Measurements from ENCODE around the gene EIF3A. TPM values are rescaled to one million over a fixed set of nuclear protein-coding genes. Genes with fewer than 3 reads are reported as not detected.
A peak's percentile ranks its signal among the peaks of the same experiment; 100 is the strongest.
"Not testable (repeated sequence)": the region's sequence is repeated elsewhere in the genome, so short reads cannot be mapped to it uniquely, and the experiment has no call there.

The EIF3A gene, protein sequence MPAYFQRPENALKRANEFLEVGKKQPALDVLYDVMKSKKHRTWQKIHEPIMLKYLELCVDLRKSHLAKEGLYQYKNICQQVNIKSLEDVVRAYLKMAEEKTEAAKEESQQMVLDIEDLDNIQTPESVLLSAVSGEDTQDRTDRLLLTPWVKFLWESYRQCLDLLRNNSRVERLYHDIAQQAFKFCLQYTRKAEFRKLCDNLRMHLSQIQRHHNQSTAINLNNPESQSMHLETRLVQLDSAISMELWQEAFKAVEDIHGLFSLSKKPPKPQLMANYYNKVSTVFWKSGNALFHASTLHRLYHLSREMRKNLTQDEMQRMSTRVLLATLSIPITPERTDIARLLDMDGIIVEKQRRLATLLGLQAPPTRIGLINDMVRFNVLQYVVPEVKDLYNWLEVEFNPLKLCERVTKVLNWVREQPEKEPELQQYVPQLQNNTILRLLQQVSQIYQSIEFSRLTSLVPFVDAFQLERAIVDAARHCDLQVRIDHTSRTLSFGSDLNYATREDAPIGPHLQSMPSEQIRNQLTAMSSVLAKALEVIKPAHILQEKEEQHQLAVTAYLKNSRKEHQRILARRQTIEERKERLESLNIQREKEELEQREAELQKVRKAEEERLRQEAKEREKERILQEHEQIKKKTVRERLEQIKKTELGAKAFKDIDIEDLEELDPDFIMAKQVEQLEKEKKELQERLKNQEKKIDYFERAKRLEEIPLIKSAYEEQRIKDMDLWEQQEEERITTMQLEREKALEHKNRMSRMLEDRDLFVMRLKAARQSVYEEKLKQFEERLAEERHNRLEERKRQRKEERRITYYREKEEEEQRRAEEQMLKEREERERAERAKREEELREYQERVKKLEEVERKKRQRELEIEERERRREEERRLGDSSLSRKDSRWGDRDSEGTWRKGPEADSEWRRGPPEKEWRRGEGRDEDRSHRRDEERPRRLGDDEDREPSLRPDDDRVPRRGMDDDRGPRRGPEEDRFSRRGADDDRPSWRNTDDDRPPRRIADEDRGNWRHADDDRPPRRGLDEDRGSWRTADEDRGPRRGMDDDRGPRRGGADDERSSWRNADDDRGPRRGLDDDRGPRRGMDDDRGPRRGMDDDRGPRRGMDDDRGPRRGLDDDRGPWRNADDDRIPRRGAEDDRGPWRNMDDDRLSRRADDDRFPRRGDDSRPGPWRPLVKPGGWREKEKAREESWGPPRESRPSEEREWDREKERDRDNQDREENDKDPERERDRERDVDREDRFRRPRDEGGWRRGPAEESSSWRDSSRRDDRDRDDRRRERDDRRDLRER (N-terminal part only)
- 81.6 TPM for total RNA-seq

DNA sequence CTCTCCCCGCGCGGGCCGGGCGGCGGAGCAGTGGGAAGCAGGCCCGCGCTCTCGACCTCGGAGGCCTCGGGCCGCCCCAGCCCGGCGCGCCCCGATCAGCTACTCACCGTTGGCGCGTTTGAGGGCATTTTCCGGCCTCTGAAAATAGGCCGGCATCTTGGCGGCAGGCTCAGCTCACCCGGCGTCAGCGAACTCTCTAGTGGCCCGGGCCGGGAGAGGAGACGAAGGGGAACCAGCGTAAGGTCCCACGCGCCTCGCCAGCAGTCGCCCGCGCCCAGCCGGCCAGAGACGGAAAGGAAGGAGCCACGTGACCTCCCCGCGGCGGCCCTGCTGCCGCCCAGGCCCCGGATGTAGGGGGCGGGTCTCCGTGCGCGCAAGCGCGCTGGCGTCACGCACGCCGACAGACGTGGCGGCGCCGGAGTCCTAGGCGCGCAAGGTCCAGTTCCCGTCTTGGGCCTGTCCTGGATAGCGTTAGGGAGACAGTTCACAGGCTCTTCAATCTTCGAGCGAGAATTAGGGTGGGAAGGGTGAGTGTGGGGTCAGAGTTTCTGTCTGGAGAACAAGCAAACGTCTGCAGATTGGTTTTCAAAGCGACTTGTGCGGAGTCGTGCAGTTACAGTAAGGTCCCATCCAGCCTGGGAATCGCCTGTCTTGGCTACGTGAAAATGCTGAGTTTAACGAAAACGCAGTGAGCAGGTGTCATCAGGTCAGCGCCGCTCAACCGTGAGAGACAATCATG, at the start of gene EIF3A:
TSS of gene EIF3A (minus strand) at position 297 of the 739 bp plus-strand sequence. CDS start at position 156, 141 bp downstream.
- peak; percentile 89 for DNase-seq

DNA sequence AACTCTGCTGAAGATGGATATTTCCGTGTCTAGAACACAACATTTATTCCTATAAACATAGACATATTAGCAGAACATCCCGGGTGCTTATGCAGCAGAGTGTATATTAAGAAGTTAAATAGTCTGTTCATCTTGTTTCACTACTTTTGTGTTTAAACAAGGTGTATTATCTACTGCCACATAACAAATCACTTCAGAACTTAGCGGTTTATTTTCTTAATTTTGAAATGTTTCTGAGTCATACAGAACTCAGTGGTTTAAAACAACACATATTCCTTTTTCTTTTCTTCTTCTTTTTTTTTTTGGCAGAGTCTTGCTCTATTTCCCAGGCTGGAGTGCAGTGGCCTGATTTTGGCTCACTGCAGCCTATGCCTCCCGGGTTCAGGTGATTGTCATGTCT, 49.1 kb upstream of the EIF3A start:
- no peak for DNase-seq

DNA sequence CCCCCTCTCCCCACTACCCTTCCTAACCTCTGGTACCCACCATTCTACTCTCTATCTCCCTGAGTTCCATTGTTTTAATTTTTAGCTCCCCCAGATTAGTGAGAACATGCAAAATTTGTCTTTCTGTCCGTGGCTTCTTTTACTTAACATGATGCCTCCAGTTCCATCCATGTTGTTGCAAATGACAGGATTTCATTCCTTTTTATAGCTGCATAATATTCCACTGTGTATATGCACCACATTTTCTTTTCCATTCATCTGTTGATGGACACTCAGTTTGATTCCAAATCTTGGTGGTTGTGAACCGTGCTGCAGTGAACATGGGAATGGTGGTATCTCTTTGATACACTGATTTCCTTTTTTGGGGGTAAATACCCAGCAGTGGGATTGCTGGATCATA, 45.3 kb upstream of the EIF3A start:
- DNase-seq, result no peak

DNA sequence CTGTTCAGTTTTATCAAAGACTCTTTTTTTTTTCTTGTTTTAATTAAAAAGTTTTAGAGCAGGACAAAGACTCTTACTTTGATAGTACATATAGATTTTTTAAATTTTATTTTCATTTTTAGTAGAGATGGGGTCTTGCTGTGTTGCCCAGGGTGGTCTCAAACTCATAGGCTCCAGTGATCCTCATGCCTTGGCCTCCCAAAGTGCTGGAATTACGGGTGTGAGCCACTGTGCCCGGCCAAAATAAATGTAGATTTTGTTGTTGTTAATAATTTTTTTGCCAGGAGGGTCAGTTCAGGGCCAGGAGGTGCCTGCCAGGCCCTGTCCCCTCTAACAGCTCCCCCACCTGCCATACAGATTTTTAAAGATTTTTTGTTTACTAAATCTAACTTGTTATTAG, 40.3 kb upstream of the EIF3A start:
- DNase-seq, result no peak

DNA sequence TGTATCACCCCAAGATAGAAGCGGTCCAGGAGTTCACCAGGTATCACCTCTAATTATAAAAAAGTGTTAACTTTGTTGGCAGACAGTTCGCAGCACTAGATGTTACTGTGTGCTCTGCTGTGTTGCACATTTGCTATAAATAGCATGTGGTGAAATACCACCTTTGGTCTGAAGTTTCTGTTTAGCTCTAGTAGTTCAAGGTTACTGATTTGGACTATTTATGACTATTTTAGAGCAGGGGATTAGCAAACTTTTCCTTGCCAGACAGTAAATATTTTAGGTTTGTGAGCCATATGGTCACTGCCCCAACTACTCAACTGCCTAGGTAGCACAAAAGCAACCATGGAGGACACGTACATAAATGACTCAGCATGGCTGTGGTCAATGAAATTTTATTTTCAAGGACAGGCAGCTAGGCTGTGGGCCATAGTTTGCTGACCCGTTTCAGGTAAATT, 39.8 kb upstream of the EIF3A start:
- no peak for DNase-seq

DNA sequence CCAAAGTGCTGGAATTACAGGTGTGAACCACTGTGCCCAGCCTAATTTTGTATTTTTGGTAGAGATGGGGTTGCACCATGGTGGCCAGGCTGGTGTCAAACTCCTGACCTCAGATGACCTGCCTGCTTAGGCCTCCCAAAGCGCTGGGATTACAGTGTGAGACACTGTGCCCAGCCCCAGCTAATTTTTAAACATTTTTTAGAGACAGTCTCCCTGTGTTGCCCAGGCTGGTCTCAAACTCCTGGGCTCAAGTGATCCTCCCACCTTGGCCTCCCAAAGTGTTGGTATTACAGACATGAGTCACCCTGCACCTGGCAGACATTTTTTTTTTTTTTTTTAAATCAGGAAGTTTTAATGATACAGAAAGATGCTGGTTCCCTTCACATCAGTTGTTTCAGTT, 38.8 kb upstream of the EIF3A start:
- no peak for DNase-seq

DNA sequence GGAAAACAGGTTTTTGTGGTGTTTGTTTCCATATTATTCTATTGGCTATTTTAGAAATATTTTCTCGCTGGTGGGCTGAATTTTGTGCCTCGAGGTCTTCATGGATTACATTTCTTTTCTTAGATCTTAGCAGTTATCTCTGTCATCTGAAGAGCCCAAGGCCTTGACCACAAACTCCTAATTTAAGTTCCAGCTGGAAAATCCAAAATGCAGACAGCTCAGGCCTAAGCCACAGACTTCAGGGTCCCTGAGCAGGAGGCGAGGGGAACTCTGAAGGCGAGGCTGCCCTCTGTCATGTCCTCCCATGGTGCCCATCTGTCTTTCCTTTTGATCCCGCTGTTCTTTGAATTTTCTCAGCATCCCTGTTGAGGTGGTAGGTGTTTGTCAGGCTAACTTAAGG, 37.6 kb upstream of the EIF3A start:
- DNase-seq, result no peak

DNA sequence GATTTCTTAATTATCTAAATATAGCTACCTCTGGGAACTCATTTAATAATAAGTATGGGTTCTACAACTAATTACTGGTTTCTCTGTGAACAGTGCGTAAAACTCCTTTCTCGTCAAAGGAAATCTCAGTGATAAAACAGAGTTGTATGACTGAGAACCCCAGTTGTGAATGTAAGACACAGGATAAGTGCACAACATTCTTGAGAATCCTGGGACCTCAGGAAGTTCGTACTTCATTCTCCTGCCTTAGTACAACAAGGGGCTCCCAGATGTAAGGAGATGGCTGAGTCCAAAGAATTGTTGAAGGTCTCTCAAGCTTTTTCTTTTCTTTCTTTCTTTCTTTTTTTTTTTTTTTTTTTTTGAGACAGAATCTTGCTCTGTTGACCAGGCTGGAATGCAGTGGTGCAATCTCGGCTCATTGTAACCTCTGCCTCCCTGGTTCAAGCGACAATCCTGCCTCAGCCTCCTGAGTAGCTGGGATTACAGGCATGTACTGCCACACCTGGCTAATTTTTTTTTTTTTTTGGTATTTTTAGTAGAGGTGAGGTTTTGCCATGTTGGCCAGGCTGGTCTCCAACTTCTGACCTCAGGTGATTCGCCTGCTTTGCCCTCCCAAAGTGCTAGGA, 35.8 kb upstream of the EIF3A start:
- DNase-seq, result no peak

DNA sequence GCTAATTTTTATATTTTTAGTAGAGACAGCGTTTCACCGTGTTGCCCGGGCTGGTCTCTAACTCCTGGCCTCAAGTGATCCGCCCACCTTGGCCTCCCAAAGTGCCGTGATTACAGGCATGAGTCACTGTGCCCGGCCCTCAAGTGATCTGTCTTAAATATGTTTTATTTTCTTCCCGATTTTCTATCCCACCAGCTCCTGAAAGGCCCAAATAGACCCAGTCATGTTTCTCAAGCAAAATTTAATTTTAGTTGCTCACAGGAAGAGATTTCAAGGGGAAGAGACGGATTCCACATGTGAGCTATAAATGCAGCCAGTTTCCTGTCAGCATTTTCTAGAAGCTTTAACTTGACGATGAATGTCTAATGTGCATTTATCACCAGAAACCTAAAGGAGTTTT, 35.3 kb upstream of the EIF3A start:
- DNase-seq, result no peak

DNA sequence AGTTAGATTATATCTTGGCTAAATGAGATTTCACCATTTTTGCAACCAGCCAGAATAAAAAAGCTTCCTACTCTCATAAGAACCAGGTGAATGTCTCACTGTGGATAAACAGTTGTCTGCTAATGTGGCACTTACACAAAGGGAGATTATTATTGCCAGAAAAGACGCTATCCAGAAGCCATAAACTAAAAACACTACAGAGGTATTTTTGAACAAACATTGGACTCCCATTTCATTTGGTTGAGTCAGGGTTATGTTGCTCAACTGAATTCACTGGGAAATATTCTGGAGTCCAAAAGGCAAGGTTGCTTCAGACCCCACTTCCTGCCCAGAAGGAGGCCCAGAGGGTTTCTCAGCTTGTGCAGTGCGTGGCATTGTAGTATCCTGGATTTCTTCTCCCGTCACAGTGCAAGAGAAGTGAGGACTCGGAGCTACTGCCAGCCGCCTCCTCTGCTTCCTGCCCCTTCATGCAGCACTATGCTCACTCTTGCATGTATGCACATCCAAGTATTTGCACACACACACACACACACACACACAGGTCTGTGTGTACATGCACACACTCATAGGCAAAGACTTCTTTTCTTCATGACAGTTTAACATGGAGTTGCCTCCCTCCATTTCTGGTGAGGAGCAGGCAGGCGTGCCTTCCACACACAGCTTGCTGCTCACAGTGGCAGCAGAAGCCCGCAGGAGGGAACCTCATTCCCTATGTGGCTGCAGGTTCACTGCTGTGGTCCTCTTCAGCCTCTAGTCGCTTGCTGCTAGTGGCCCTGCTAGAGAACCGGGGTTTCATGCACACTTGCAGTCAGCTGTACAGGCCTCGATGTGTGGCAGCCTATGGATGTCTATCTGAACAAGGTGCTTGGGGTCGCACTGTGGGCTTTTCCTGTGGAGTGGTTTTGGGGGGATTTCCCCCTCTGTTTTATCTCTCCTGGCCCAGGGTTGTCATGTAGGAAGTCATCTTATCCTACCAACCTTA, 33.4 kb upstream of the EIF3A start:
- DNase-seq, result no peak

DNA sequence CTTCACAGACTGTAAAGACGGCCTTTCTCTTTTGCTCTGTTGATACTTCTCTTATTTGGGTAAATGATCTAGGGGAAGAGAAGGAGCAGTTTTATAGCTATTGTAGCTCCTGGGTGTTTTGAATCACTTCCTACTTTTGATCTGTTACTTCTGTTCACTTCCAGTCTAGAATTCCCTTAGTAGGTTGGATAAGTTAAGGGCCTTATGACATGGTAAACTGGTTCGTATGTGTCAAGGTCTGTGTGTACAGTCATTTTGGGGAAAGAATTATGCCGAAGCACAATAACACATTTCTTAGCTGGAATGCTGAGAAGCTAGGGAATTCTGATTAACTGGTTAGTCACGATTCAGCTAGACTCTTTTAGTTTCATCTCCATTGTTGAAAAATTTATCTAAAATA, 31.4 kb upstream of the EIF3A start:
- DNase-seq, result no peak

DNA sequence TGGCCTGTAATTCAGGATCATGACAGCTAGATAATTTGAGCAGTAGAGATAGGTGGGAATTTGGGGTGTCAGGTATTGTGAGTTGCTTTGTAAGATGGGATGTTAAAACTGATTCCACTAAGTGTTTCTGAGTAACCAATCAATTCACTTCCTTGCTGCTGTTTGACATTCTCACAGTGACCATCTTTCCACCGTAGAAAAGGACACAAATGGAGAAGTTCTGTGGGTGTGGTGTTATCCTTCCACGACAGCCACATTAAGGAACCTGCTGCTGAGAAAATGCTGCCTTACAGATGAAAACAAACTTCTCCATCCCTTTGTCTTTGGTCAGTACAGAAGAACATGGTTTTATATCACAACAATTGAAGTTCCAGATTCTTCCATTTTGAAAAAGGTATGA, 27.2 kb upstream of the EIF3A start:
- DNase-seq, result not testable (repeated sequence)

DNA sequence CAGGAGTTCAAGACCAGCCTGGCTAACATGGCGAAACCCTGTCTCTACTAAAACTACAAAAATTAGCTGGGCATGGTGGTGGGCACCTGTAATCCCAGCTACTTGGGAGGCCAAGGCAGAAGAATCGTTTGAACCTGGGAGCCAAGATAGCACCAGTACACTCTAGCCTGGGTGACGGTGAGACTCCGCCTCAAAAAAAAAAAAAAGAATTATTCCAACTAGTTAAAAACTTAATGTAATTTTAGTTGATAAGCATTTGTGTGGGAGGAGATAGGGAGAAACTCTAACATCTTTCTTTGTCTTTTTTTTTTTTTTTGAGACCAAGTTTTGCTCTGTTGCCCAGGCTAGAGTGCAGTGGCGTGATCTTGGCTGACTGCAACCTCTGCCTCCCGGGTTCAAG, 26.5 kb upstream of the EIF3A start:
- not testable (repeated sequence) for DNase-seq

DNA sequence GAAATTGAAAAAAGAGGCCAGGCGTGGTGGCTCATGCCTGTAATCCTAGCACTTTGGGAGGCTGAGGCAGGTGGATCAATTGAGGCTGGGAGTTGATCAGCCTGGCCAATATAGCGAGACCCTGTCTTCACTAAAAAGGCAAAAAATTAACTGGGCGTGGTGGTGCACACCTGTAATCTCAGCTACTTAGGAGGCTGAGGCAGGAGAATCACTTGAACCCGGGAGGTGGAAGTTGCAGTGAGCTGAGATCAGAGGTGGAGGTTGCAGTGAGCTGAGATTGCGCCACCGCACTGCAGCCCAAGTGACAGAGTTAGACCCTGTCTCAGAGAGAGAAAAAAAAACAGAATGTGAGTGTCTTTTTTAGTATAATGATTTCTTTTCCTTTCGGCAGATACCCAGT, 25.3 kb upstream of the EIF3A start:
- DNase-seq, result not testable (repeated sequence)

DNA sequence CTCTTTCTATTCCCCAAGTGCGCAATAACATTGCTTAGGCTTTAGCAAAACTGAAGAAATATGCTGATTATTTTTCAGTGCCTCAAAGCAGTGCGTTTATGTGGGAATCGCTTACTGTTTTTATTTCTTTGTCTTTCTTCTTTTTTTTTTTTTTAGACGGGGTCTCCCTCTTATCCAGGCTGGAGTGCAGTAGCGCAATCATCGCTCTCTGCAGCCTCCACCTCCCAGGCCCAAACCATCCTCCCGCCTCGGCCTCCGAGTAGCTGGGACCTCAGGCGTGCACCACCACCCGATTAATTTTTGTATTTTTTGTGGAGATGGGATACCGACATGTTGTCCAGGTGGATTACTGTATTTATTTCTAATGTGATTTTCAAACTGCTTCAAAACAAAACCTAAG, 24.5 kb upstream of the EIF3A start:
- no peak for DNase-seq

DNA sequence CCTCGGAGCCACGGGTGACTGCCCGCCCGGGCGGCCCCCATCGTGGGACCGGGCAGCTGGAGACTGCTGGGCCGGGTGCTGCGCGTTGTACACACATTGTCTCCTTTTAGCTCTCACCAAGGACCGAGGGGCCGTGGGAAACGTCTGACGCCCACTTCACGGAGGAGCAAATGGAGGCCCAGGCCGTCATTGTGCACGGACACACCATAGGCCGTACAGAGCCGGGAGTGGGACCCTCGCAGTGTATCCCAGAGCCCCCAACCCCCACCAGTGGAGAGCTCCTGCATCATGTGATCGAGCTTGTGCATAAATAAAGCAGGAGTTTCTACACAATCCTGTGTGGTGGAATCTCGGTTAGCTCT, 24.0 kb upstream of the EIF3A start:
- peak; percentile 41 for DNase-seq

DNA sequence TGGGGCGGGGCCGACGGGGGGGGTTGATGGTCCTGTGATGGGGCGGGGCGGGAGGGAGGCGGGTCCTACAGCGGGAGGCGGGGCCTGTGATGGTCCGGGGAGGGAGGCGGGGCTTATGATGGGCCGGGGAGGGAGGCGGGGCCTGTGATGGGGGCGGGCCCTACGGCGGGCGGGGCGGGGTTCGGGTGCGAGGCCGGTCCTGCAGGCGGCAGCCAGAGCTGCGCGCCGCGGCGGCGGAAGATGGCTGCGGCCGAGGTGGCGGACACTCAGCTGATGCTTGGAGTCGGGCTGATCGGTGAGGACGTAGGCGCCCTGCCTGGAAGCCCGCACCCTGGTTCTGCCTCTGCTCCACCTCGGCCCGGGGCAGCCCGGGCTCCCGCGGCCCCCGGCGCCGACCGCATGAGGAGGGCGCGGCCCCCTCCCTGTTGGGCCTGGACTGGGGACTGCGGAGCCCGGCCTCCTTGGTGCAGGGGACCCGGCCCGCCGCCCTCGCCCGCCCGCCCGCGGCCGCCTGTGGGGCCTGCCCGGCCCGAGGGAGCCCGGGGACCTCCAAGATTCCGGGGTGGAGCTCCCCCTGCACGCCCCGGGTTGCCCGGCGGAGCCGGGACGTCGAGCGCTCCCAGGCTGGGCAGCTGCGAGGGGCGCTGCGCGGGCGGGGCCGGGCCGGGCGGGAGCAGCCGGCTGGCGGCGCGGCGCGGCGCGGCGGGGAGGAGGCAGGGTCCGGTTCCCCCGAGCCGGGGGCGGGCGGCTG, 23.5 kb upstream of the EIF3A start, which contains the start of gene DENND10:
TSS of gene DENND10 (plus strand) at position 211 of the 751 bp plus-strand sequence. CDS start at position 241, 30 bp downstream.
- DNase-seq, result peak; percentile 87

DNA sequence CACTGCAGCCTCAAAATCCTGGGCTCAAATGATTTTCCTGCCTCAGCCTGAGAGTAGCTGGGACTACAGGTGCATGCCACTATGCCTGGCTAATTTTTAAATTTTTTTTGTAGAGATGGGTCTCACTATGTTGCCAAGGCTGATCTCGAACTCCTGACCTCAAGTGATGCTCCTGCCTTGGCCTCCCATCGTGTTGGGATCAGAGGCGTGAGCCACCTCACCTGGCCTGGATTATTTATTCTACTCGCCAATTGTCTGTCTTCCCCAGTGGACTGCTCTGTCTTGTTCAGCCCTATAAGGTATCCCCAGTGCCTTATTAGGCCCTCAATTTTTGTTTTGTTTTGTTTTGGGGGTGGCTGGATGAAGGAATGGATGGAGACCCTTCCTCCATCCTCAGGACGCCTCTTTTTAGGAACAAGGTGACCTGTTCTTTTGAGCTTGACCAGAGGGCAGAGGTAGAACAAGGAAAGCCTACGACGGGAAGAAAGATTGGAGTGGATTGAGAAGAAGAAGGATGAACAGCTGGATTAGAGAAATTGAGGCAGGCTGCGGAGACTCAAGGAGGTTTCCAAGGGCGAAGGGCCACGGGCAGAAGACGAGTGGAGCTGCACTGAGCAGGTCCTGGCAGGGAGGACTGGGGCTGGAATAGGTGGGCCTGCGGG, 22.8 kb upstream of the EIF3A start:
- DNase-seq, result no peak
